ENCODE data around the gene ARHGEF4.
"Not testable (repeated sequence)": the region's sequence is repeated elsewhere in the genome, so short reads cannot be mapped to it uniquely, and the experiment has no call there.

Gene ARHGEF4

GRCh38 chr2:130892793-130893785, 56.4 kb downstream of the ARHGEF4 start:
- DNase-seq, result no peak

DNA sequence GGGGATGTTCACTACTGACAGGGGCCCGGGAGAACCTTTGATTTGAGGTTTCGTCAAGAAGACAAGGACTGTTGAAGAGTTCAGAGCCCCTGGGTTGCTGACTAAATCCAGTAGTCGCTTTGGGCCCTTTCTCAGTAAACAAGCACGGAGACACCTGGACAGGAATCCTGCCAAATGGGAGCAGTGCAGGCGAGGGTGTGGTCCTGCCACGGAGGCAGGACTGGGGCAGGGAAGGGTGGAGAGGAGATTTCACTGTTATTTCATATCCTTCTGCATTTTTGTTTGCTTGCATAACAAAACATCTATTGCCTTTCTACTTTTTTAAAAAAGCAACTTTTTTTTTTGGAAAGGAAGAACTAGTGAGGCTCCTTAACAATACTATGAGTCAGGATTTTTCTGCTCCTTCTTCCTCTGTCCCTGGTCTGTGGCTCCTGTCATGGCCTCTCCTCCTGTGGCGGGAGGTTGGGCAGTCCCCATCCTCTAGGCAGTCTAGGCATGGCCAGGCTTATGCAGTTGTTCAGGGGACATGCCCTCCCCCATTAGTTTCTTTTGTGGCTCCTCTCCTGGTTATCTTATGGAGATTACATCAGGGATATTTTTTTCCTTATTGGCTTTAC, 57.7 kb downstream of the ARHGEF4 start:
- no peak for DNase-seq

DNA sequence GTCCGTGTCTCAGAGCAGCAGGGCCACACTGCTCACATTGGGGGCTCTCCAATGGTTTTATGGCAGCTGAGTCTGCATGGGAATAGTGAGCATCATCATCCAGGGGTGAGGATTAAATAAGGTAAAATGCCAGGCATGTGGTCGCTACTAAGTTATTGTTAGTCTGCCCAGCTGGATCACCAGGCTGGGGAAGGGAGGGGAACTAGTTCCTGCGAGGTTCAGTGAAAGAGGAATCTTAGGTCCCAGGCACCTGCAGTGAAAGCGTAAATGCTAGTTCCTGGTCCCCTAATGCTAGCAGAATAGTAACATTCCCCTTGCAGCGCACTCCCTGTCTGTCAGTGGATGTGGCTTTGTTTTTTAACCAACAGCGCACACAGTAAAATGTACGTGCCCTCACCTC, 60.1 kb downstream of the ARHGEF4 start:
- DNase-seq, result no peak

DNA sequence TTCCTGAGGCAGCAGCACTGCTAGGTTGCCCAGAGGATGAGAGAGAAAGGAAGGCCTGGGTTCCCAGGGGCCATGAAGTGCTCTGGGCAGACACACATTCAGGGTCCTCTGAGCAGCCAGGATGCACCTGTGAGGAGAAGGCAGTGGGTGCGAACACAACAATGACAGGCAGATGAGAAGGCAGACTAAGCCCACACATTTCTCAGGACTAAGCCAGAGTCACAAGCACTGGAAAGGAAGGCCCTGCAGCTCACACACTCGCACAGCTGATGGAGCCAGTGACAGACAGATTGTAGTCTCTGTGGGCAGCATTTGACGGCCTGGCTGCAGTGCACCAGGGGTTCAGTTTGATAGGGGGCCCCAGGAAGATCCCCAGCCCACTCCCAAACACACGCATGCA, 61.8 kb downstream of the ARHGEF4 start:
- no peak for DNase-seq

GRCh38 chr2:130899306-130899705, 62.6 kb downstream of the ARHGEF4 start:
- DNase-seq, result no peak

GRCh38 chr2:130901061-130901460, 64.3 kb downstream of the ARHGEF4 start:
- DNase-seq, result no peak

DNA sequence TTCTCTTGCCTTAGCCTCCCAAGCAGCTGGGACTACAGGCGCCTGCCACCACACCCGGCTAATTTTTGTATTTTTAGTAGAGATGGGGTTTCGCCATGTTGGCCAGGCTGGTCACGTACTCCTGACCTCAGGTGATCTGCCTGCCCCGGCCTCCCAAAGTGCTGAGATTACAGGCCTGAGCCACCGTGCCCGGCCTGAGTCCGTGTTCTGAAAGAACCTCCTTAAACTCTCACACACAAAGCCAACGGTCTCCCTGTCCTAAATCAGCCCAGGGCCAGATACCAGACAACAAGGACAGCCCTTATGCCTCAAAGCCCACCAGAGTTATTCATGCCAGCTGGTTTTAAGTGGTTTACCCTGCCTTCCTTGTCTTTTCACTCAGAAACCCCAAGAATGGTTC, 64.9 kb downstream of the ARHGEF4 start:
- DNase-seq, result not testable (repeated sequence)

DNA sequence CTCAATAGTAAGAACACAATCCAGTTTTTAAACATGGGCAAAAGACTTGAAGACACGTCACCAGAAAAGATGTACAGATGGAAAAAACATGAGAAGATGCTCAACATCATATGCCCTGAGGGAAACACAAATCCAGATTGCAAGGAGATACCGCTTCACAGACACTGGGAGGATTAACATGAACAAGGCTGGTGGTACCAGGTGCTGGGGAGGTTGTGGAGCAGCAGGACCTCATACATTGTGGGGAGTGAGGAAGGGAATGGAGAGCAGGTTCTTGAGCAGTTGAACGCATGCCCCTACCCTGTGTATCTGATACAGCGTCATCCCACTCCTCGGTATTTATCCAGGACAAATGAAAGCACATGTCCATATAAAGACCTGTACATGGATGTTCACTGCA, 72.1 kb downstream of the ARHGEF4 start:
- DNase-seq, result no peak

GRCh38 chr2:130910931-130911330, 74.2 kb downstream of the ARHGEF4 start:
- no peak for DNase-seq

DNA sequence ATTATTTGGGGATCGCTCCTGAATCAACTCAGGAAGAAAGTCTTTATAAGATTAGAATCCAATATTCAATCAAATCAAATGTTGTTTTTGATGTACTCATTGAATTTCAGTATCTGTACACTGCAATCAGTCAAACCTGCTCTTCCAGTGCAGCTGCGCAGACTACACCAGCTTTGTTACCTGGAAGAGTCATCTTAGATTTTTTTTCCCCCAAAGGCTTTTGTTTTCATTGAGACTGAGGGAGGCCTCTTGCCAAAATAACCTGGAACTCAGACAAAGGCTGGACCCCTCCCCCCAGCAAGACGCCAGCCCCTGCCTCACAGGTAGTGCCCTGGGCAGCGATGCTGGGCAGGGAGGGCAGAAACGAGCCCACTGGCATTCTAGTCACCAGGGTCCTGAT, 74.8 kb downstream of the ARHGEF4 start:
- DNase-seq, result no peak

DNA sequence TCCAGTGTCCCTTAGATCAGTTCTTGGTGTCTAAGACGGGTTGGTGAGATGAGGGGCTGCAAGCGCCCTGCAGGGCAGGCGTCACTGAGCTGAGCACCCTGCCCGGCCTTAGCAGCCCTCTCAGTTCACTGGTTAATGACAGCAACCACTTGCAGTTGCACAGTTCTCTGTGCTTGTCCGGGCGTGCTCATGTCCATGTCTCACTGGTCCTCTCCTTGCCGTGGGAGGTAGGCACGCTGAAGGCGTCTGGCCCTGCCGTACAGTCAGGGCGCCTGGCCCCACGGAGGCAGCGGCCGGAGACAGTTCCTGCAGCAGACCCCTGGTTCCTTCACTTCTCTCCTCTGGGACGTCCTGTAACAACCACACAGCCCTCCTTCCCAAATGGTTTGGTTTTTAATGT, 75.3 kb downstream of the ARHGEF4 start:
- DNase-seq, result no peak

DNA sequence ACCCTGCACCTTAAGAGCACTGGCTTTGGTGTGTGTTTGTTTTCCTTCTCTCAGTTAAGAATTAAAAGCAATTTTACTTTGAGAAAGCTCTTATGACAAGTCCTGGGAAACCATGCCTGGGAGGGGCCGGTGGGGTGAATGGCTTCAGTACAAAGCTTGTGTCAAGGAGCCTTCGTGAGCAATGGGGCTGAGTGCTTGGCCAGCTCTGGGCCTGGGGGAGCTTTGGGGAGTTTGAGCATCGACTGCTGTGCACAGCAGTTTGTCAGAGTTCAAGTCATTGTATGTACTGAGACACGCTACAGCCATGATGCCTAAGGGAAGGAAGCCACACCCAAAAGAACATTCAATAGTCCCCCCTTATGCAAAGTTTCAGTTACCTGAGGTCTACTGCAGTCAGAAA, 75.8 kb downstream of the ARHGEF4 start:
- no peak for DNase-seq

GRCh38 chr2:130913891-130914290, 77.2 kb downstream of the ARHGEF4 start:
- DNase-seq, result no peak

DNA sequence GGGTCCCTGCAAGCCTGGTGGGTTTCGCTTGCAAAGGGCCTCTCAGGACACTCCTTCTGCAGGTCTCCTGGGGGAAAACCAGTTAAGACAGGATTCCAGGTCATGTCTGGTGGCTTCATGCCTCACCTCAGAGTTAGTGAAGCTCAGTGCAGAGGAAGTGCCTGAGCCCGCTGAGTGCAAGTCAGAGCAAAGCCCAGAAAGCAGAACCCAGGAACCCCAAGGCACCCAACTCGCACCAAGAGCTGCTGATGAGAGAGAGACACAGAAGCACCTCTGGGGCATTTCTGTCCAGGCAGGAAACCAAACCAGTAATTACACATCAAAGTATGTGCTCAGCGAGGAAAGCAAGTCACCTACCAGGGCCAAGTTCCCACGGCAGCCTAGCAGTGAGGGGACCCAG, 78.4 kb downstream of the ARHGEF4 start:
- no peak for DNase-seq

GRCh38 chr2:130915595-130916437, 79.1 kb downstream of the ARHGEF4 start:
- DNase-seq, result no peak

DNA sequence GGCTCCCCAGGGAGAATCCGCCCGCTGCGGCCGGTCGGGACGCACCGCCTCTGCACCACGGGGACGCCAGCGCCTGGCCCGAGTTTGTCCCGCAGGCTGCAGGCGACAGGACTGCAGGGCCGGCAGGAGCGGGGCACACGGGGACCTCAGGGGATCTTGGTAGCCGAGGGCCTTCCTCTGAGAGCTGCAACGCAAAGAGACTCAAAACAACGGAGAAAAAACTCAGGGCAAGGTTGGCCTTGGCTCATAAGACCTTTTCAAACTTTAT, 79.7 kb downstream of the ARHGEF4 start:
- DNase-seq, result no peak

GRCh38 chr2:130917006-130917688, 80.4 kb downstream of the ARHGEF4 start:
- no peak for DNase-seq

GRCh38 chr2:130918393-130918792, 81.7 kb downstream of the ARHGEF4 start:
- DNase-seq, result no peak

DNA sequence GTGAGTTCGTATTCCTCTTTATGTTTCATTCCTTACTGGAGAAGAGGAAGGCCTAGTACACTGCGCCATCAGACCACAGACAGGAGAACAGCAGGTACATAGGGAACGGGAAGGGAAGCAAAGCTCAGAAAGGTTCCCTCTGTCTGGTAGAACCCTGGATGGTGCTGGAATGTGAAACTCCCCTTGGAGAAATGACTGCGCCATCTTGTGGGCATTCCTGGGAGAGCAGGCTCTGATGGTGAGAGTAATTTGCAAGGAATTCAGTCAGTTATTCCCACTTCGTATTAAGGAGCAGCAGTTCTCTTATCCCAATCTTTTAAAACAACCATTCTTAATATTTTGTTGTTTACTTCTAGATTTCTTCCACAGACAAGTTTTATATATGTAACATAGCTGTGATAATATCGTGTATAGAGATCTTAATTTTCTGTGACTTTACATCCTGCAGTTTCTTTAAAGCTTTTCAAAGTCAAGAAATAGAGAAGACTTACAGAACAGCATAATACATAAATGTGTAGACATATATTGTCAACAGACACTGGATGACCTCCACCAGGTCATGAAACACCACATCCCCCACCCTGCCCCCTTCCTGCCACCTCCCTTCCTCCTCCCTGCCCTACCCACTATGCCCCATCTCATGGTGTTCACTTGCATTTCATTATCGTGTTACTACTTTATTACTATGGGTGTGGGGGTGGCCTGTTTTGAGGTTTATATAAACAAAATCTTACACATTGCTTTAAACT, 83.9 kb downstream of the ARHGEF4 start:
- DNase-seq, result peak; percentile 53

DNA sequence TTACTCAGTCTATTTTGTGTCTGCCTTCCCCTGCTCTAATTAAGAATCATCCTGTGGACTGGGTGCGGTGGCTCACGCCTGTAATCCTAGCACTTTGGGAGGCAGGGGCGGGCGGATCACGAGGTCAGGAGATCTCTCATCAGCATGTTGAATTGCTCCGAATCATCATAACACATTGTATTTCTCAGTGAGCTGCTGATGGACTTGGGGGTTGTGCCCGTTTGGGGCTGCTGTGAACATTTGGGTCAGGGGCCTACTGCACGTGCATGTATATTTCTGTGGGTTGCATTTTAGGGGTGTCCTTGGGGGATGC, 84.4 kb downstream of the ARHGEF4 start:
- DNase-seq, result no peak

GRCh38 chr2:130922417-130922816, 85.7 kb downstream of the ARHGEF4 start:
- no peak for DNase-seq

GRCh38 chr2:130928385-130928784, 91.7 kb downstream of the ARHGEF4 start:
- no peak for DNase-seq

All from activated CD4-positive, alpha-beta T cell treated with anti-CD3 and anti-CD28 coated beads, Interleukin-2, amount 50 U/mL, for 1 hour (primary cell).